Right lobe of liver (tissue), 4 donors: ENCODE results near the gene DNAH17.

Experiments used
- CTCF ChIP-seq, 4 donors: fragments of 200-600 bp in 3 of 4; fragments of 450-650 bp in 1 of 4; IDR thresholded peaks; one replicate each; pipeline versions ENCODE4 v1.5.1 to v1.8.0; 2016 to 2022; ENCODE audit warnings: antibody characterized with exemption in 4 of 4, mild to moderate bottlenecking in 2 of 4
- POLR2A ChIP-seq: fragments of 450-650 bp; IDR thresholded peaks from one replicate; pipeline ENCODE4 v1.6.1; 2017; ENCODE audit warnings: antibody characterized with exemption, mild to moderate bottlenecking
- donor health status: DM: no; HTN: no; CAD: no.
- donor health status: DM: no; HTN: no; CAD: no.
- donor health status: DM: no; HTN: yes; CAD: no.

GRCh38 chr17:78399028-78399692, 178.0 kb downstream of the DNAH17 start:
- TF ChIP-seq CTCF (IDR thresholded peaks at IDR 0.05), result no peak
- no peak for TF ChIP-seq POLR2A
